Choroid plexus epithelial cell (primary cell): Measurements from ENCODE around the gene CLDN16.

Experiments
- DNase-seq: peaks from one replicate; pipeline ENCODE4 v3.0.0-alpha.2; 2010; ENCODE audit warnings: low read depth
- H3K4me3 ChIP-seq: 2 replicates; pipeline ENCODE4 v1.5.1; 2011; ENCODE audit warnings: low read depth, mild to moderate bottlenecking, control low read depth, low read length, moderate library complexity
- CTCF ChIP-seq: conservative IDR thresholded peaks from 2 replicates; pipeline ENCODE4 v1.5.1; 2011; ENCODE audit warnings: low read depth, mild to moderate bottlenecking, control low read depth, inconsistent platforms, low read length, moderate library complexity

Gene CLDN16

GRCh38 chr3:190458040-190458439, 70.1 kb downstream of the CLDN16 start:
- no peak for TF ChIP-seq CTCF
- no peak overlapping the region for H3K4me3 ChIP-seq
- peak; percentile 11 for DNase-seq
